HEK293 (cell line): ENCODE data around the gene TRIM8.

Experiments used
- CTCF ChIA-PET: fragments of 350-600 bp; formaldehyde crosslinking; extraction: SDS; loops from one replicate; lab custom pipeline; 2021; ENCODE audit warnings: antibody characterized with exemption; lab: Yijun Ruan, JAX
- POLR2A ChIA-PET: fragments of 300-600 bp; formaldehyde crosslinking; extraction: SDS; loops from one replicate; lab custom pipeline; 2020; ENCODE audit warnings: antibody characterized with exemption, inconsistent platforms; lab: Yijun Ruan, JAX
- H3K27ac ChIP-seq: fragments of 200-500 bp; sonication (Bioruptor generic); 2 replicates; pipeline ENCODE4 v1.5.1; 2014; ENCODE audit warnings: low read depth, low read length, control low read depth, inconsistent platforms; ENCODE audit errors: extremely low read depth
- H3K36me3 ChIP-seq, 2 experiments: fragments of 200-500 bp in 1 of 2; sonication (Bioruptor generic) in 1 of 2; 1 replicate in 1 of 2; 2 replicates in 1 of 2; pipeline ENCODE4 v1.5.1; 2014 to 2017; ENCODE audit warnings: inconsistent platforms in 2 of 2, low read length in 2 of 2; ENCODE audit not compliant: control insufficient read depth in 2 of 2, insufficient read depth in 1 of 2
- H3K4me1 ChIP-seq: fragments of 200-500 bp; sonication (Bioruptor generic); 2 replicates; pipeline ENCODE4 v1.5.1; 2014; ENCODE audit warnings: mild to moderate bottlenecking, low read length, inconsistent platforms; ENCODE audit not compliant: control insufficient read depth, insufficient read depth
- H3K4me3 ChIP-seq: 2 replicates; pipeline ENCODE4 v1.5.1; 2011; ENCODE audit warnings: low read depth, mild to moderate bottlenecking, control low read depth, low read length, moderate library complexity
- H3K9me3 ChIP-seq: fragments of 200-500 bp; sonication (Bioruptor generic); 2 replicates; pipeline ENCODE4 v1.5.1; 2014; ENCODE audit warnings: low read depth, low read length, inconsistent platforms; ENCODE audit not compliant: control insufficient read depth, insufficient read depth
- EGR2 ChIP-seq: fragments of 450-650 bp; formaldehyde crosslinking; IDR thresholded peaks from 2 replicates; pipeline ENCODE4 v1.5.1; 2016; ENCODE audit warnings: low read depth, missing biosample characterization, missing genetic modification characterization
- GLIS1 ChIP-seq: fragments of 450-650 bp; formaldehyde crosslinking; IDR thresholded peaks from 2 replicates; pipeline ENCODE4 v1.5.1; 2016; ENCODE audit warnings: missing biosample characterization, missing genetic modification characterization
- OVOL3 ChIP-seq: fragments of 450-650 bp; formaldehyde crosslinking; IDR thresholded peaks from 2 replicates; pipeline ENCODE4 v1.5.1; 2016; ENCODE audit warnings: missing biosample characterization, missing genetic modification characterization
- PATZ1 ChIP-seq: fragments of 450-650 bp; formaldehyde crosslinking; IDR thresholded peaks from 2 replicates; pipeline ENCODE4 v1.5.1; 2016; ENCODE audit warnings: missing biosample characterization, missing genetic modification characterization
- SP2 ChIP-seq: fragments of 450-650 bp; formaldehyde crosslinking; IDR thresholded peaks from 2 replicates; pipeline ENCODE4 v1.5.1; 2016; ENCODE audit warnings: missing biosample characterization, missing genetic modification characterization
- SP3 ChIP-seq: fragments of 450-650 bp; formaldehyde crosslinking; IDR thresholded peaks from 2 replicates; pipeline ENCODE4 v1.5.1; 2016; ENCODE audit warnings: missing biosample characterization, missing genetic modification characterization
- WT1 ChIP-seq: fragments of 450-650 bp; formaldehyde crosslinking; IDR thresholded peaks from 2 replicates; pipeline ENCODE4 v1.5.1; 2016; ENCODE audit warnings: missing biosample characterization, missing genetic modification characterization
- ZBTB1 ChIP-seq: fragments of 450-650 bp; formaldehyde crosslinking; IDR thresholded peaks from 2 replicates; pipeline ENCODE4 v1.5.1; 2016; ENCODE audit warnings: missing biosample characterization, missing genetic modification characterization
- ZBTB26 ChIP-seq: fragments of 450-650 bp; formaldehyde crosslinking; optimal IDR thresholded peaks from 2 replicates; pipeline ENCODE3; 2016; ENCODE audit warnings: missing biosample characterization, mild to moderate bottlenecking, missing genetic modification characterization
- ZBTB8A ChIP-seq: fragments of 450-650 bp; formaldehyde crosslinking; IDR thresholded peaks from 2 replicates; pipeline ENCODE4 v1.5.1; 2016; ENCODE audit warnings: missing biosample characterization, missing genetic modification characterization
- ZFHX2 ChIP-seq: fragments of 450-650 bp; formaldehyde crosslinking; conservative IDR thresholded peaks from 2 replicates; pipeline ENCODE4 v1.5.1; 2016; ENCODE audit warnings: missing biosample characterization, missing genetic modification characterization
- ZIC2 ChIP-seq: fragments of 450-650 bp; formaldehyde crosslinking; IDR thresholded peaks from 2 replicates; pipeline ENCODE4 v1.5.1; 2016; ENCODE audit warnings: missing biosample characterization, missing genetic modification characterization
- ZNF16 ChIP-seq: fragments of 450-650 bp; formaldehyde crosslinking; IDR thresholded peaks from 2 replicates; pipeline ENCODE4 v1.5.1; 2016; ENCODE audit warnings: low read depth, missing biosample characterization, missing genetic modification characterization
- ZNF2 ChIP-seq: fragments of 450-650 bp; formaldehyde crosslinking; IDR thresholded peaks from 2 replicates; pipeline ENCODE4 v1.5.1; 2016; ENCODE audit warnings: missing biosample characterization, missing genetic modification characterization
- ZNF248 ChIP-seq: fragments of 450-650 bp; formaldehyde crosslinking; IDR thresholded peaks from 2 replicates; pipeline ENCODE4 v1.5.1; 2017; ENCODE audit warnings: missing biosample characterization, missing genetic modification characterization
- ZNF423 ChIP-seq: fragments of 450-650 bp; formaldehyde crosslinking; IDR thresholded peaks from 2 replicates; pipeline ENCODE4 v1.5.1; 2016; ENCODE audit warnings: missing biosample characterization, missing genetic modification characterization
- ZNF660 ChIP-seq: fragments of 450-650 bp; IDR thresholded peaks from 2 replicates; pipeline ENCODE4 v1.5.1; 2018; ENCODE audit warnings: missing biosample characterization, mild to moderate bottlenecking, missing genetic modification characterization
- ZNF768 ChIP-seq: fragments of 450-650 bp; formaldehyde crosslinking; IDR thresholded peaks from 2 replicates; pipeline ENCODE4 v1.5.1; 2018; ENCODE audit warnings: missing biosample characterization, mild to moderate bottlenecking, missing genetic modification characterization
- ZSCAN18 ChIP-seq: fragments of 450-650 bp; formaldehyde crosslinking; IDR thresholded peaks from 2 replicates; pipeline ENCODE4 v1.5.1; 2016; ENCODE audit warnings: missing biosample characterization, missing genetic modification characterization

TRIM8 gene

GRCh38 chr10:102620591-102621442, 23.5 kb upstream of the TRIM8 start:
- H3K27ac ChIP-seq: no peak overlapping the region
- peaks cover 0 to 38% of the 10 kb centered on the region in 2 experiments; a peak in 1 of 3 replicates for H3K36me3 ChIP-seq
- POLR2A ChIA-PET: interaction anchor here (1.8 kb wide), 1 partner anchor 22 kb away, joined by 6 read pairs; no protein-coding TSS in a partner anchor
- H3K9me3 ChIP-seq: no peaks in the 10 kb centered on the region
- TF ChIP-seq ZSCAN18 (tag by site-specific recombination): no peak
- TF ChIP-seq ZNF660 (tag by site-specific recombination): no peak
- TF ChIP-seq ZNF423 (tag by site-specific recombination): no peak
- TF ChIP-seq GLIS1 (tag by site-specific recombination): peak; percentile 93
- no peak for TF ChIP-seq WT1 (tag by site-specific recombination)
- no peak for TF ChIP-seq ZBTB1 (tag by site-specific recombination)
- TF ChIP-seq ZIC2 (tag by site-specific recombination): peak; percentile 76
- no peak for TF ChIP-seq OVOL3
- TF ChIP-seq SP2 (tag by site-specific recombination): no peak
- H3K4me1 ChIP-seq: no peaks in the 10 kb centered on the region
- no peak overlapping the region for H3K4me3 ChIP-seq
- CTCF ChIA-PET: no interaction called here

GRCh38 chr10:102621443-102622325, 22.6 kb upstream of the TRIM8 start:
- no peak overlapping the region for H3K4me3 ChIP-seq
- TF ChIP-seq ZNF768 (tag by site-specific recombination) (no peak), PATZ1 (tag by site-specific recombination) (no peak), ZNF248 (tag by site-specific recombination) (no peak), ZFHX2 (tag by site-specific recombination) (0 out of 2 replicates have a peak, but pooled peaks have one; percentile 25), EGR2 (tag by site-specific recombination) (peak; percentile 40; the same call in 1 of the 2 replicates), ZBTB8A (tag by site-specific recombination) (no peak), SP3 (tag by site-specific recombination) (no peak), ZNF16 (tag by site-specific recombination) (no peak), ZNF2 (no peak), ZBTB26 (tag by site-specific recombination) (no peak)
- ChIA-PET POLR2A (interaction anchor here (1.8 kb wide), 1 partner anchor 21 kb away, joined by 6 read pairs; no protein-coding TSS in a partner anchor), CTCF (interaction anchor here (1.0 kb wide), 1 partner anchor 16 kb away, joined by 5 read pairs; no protein-coding TSS in a partner anchor)
- no peak overlapping the region for H3K27ac ChIP-seq
- no peaks in the 10 kb centered on the region for H3K9me3 ChIP-seq
- H3K4me1 ChIP-seq: no peaks in the 10 kb centered on the region
- H3K36me3 ChIP-seq: peaks cover 0 to 30% of the 10 kb centered on the region in 2 experiments; a peak in 1 of 3 replicates
